Measurements from ENCODE around the gene SCYGR1.
A peak's percentile ranks its signal among the peaks of the same experiment; 100 is the strongest.
"Not testable (repeated sequence)": the region's sequence is repeated elsewhere in the genome, so short reads cannot be mapped to it uniquely, and the experiment has no call there.

SCYGR1 gene, protein sequence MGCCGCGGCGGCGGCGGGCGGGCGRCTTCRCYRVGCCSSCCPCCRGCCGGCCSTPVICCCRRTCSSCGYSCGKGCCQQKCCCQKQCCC

DNA sequence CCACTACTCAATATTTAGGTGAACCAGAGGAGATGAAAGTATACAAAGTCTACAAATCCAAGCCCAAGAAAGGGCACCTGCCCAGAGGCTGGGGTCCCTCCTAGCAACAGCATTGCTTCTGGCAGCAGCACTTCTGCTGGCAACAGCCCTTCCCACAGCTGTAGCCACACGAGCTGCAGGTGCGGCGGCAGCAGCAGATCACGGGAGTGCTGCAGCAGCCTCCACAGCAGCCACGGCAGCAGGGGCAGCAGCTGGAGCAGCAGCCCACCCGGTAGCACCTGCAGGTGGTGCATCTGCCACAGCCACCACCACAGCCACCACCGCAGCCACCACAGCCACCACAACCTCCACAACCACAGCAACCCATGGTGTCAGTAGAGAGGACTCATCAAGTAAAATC is at the start of gene SCYGR1:
SCYGR1 (minus strand) TSS at position 367 of the 400 bp plus-strand sequence; CDS start at position 367, 0 bp downstream.
- DNase-seq (ENCODE audit: low read depth), result not testable (repeated sequence)

- no peak for DNase-seq (ENCODE audit: low read depth)
These were observed 48.9 kb upstream of the SCYGR1 start for GRCh38 chr2:227436436-227437174.

DNA sequence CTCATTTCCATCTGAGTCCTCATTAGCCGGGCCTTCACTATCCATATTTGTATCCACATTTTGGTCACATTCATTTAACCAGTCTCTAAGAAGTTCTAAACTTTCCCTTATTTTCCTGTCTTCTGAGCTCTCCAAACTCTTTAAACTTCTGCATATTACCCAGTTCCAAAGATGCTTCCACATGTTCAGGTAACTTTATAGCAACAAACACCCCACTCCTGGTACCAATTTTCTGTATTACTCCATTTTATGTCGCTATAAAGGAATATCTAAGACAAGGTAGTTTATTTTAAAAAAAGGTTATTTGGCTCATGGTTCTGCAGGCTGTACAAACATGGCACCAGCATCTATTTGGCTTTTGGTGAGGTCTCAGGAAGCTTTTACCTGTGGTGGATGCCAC is 45.4 kb upstream of the SCYGR1 start:
- no peak for DNase-seq (ENCODE audit: low read depth)

- no peak for DNase-seq (ENCODE audit: low read depth)
These were observed 42.9 kb upstream of the SCYGR1 start for GRCh38 chr2:227430639-227431038.

DNA sequence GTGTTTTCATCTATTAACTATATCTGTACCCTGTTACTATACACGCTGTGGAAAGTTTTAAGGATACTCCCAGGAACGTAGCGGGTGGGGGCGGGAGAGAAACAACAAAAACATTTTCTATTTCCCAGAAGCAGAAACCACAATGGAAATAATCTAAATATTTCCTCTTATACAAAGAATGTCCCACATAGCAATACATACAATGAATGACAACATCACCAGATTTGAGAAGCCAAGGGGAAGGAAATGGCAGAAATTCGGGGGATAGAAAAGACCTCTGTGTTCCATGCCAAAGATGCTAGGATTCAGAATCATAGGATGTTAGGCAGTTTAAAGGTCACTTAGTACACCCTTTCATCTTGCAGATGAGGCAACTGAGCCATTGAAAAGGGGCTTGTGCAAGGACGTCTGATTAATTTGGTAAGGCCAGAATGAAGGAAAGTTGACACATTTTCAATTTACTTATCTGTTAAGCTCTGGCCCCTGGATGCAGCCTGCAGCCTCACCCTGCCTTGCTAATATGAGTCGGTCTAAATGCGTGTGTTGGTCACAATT is 41.1 kb upstream of the SCYGR1 start:
- no peak for DNase-seq (ENCODE audit: low read depth)

DNA sequence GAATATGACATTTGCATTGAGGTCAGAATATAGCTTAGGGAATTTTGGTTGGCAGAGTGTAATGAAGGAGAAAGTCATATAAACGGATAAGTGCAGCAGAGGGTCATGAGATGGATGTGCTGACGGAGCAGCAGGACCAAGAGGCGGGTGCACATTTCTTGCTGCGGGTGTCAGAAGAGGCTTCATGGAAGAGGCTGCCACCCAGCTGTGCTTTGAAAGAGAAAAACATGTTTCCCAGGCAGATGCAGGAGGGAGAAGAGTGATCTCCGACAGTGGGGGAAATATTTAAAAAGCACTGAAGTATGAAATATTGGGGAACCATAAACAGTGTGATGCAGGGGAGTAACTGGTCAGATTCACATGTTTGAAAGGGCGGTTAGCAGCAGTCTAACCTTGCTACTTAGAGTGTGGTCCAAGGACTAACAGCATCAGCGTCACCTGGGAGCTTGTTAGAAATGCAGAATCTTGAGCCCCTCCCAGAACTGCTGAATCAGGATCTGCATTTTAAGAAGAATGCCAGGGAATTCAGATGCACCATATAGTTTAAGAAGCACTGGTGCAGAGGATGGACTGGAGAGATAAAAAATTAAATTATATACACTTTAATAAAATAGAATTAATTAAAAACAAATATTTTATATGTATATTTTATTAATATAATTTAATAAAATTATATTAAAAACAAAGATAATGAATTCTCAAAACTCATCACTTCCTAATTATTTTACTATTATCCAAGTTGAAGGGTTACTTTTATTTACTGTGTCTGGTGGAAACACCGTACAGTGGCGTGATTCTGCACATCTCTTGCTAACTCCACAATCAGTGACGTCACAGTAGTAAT is 36.1 kb upstream of the SCYGR1 start:
- no peak for DNase-seq (ENCODE audit: low read depth)

DNA sequence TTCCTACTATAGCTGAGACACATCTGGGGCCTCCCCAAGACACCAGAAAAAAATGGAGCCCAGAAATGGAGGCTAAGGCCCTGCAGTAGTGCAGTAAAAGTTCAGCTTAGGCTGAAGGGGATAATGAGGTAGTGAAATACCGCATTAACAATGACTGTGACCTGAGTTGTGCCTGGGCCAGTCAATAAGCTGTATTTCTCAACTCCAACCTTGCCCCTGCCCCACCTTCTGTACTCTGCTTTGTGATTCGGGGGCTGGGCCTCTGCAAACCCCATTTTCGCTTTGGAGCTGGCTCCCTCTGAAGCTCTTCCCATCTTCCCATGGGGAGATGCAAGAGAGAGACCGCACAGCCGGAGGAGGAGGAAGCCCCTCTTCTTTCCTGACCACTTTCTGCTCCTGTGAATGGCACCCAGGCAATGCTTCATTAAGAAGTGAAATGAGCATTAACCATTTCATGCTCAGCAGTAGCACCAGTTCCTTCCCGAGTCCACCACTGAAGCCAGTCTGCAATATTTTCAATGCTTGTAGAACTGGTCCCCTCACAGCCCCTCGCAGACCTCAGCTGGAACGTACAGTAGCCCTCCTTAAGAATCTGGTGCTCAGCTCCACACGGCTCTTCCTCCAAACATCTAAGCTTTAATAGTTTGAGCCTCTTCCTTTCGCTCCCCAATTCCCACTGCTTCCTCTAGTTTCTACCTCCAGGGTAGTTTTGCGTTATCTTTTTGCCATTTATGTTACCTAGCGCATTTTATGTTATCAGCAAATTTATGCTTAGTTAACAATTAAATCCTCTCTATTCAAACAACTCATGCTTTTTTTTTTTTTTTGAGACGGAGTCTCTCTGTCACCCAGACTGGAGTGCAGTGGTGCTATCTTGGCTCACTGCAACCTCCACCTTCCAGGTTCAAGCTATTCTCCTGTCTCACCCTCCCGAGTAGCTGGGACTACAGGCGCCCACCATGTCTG is 32.6 kb upstream of the SCYGR1 start:
- DNase-seq (ENCODE audit: low read depth), result no peak

DNA sequence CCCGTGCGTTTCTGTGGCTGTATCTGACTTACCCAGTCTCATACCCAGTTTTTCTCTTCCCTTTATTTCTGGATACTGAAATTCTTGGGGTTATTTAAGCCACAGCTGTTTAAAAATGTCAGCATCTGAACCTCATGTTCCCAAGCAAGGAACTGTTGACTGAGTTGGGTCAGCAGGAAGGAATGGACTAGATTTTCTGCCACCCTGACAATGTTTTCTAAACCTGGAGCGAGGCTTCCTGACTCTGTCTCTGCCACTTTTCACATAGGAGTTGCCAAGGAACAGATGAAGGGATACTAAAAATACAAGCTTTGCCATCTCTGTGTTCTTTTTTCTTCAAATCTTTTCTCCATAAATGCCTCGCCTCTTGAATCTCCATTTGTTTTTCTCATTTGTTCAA is 29.0 kb upstream of the SCYGR1 start:
- no peak for DNase-seq (ENCODE audit: low read depth)

- no peak for DNase-seq (ENCODE audit: low read depth)
These were observed 28.0 kb upstream of the SCYGR1 start for GRCh38 chr2:227415538-227416424.

DNA sequence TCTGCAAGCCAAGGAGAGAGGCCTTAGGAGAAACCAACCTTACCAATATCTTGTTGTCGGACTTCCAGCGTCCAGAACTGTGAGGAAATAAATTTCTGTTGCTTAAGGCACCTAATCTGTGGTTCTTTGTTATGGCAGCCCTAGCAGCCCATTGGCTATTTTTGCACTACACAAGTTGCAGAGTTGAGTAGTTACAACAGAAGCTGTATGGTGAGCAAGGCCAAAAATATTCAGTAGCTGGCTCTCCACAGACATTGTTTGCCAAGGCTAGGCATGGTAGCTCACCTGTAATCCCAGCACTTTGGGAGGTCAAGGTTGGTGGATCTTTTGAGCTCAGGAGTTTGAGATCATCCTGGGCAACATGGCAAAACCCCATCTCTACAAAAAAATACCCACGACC is 27.1 kb upstream of the SCYGR1 start:
- DNase-seq (ENCODE audit: low read depth), result no peak

- no peak for DNase-seq (ENCODE audit: low read depth)
These were observed 25.6 kb upstream of the SCYGR1 start for GRCh38 chr2:227413371-227413770.

- DNase-seq (ENCODE audit: low read depth), result no peak
These were observed 25.1 kb upstream of the SCYGR1 start for GRCh38 chr2:227412877-227413276.

- no peak for DNase-seq (ENCODE audit: low read depth)
These were observed 24.2 kb upstream of the SCYGR1 start for GRCh38 chr2:227411990-227412350.

- DNase-seq (ENCODE audit: low read depth), result peak; percentile 5
These were observed 23.7 kb upstream of the SCYGR1 start for GRCh38 chr2:227411320-227411989.

GRCh38 chr2:227410191-227410590 is 22.4 kb upstream of the SCYGR1 start:
- no peak for DNase-seq (ENCODE audit: low read depth)

- DNase-seq (ENCODE audit: low read depth), result no peak
These were observed 19.9 kb upstream of the SCYGR1 start for GRCh38 chr2:227407591-227408151.

- no peak for DNase-seq (ENCODE audit: low read depth)
These were observed 18.7 kb upstream of the SCYGR1 start for GRCh38 chr2:227406177-227407031.

DNA sequence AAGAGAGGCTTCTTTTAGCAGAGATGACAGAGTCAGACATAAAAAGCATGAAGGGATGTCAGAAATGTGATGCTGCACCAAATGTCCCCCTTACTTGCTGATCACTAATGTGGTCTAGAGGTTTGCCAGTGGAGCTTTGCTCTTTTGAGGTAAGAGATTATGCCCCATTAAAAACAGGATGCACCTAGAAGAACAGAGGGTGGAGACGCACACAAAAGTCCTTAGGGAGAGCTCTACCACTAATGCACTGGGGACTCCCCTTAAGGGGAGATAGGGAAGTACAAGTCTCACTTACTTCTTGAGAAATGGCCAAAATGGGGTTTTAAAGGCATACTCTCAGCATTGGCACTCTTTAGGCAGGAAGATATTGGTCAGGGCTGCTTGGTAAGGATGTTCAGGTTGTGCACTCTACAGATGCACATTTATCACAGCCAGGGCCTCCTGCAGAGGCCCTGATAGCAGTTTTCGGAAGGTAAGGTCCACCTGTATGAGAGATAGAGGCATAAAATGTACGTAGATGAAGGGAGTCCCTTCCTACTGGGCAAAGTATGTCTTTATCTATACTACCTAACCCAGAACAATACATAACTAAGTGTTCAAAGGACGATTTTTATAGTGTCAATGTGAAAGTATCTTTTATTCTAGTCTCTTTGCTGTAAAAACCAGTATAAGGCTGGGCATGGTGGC is 17.0 kb upstream of the SCYGR1 start:
- DNase-seq (ENCODE audit: low read depth), result no peak
